22Rv1 (cell line): Measurements from ENCODE around the gene HIRA.

ENCODE experiments used
- ZFX ChIP-seq: fragments of 450-650 bp; IDR thresholded peaks from 2 replicates; pipeline ENCODE4 v1.6.1; 2017; ENCODE audit warnings: antibody characterized with exemption, borderline replicate concordance
- TF ChIP-seq, protein P1 (sequence below): fragments of 450-650 bp; IDR thresholded peaks from 2 replicates; pipeline ENCODE4 v1.5.1; 2017; ENCODE audit warnings: mild to moderate bottlenecking

DNA sequence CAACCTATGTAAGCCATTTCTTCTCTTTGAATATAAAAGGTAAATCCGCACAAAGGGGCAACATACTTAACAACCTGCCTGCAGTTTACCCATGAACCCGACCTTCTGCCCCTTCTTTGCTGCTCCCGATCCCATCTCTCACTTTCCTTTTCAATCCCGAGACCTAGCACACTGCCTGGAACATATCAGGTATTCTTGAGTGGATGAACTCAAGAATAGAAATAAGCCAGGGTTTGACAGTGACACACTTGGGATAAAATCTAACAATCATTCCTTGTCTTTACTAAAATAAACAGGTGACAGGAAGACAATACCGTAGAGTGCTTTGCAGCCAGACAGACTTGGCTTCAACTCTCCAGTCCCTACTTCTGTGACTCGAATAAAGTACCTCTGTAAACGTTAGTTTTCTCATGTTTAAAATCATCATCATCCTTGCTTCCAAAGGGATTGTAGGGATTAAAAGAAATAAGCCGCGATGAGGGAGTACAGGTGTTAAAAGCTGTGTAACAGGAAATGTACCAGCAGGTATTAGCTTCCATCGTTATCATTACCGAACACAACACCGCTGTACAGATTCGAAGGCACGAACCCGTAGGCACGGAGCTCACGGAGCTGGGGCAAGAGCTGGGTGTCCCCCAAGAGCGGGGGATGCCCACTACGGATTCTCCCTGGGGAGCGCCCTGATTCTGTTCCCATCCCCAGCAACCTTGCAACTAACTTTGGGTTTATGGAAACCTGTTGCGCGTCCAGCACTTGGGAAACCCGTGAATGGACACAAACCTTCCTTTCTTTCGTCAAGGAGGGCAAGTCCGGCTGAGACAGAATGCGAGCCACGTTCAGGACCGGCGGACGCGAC is 46.7 kb upstream of the HIRA start:
- TF ChIP-seq, protein P1, sequence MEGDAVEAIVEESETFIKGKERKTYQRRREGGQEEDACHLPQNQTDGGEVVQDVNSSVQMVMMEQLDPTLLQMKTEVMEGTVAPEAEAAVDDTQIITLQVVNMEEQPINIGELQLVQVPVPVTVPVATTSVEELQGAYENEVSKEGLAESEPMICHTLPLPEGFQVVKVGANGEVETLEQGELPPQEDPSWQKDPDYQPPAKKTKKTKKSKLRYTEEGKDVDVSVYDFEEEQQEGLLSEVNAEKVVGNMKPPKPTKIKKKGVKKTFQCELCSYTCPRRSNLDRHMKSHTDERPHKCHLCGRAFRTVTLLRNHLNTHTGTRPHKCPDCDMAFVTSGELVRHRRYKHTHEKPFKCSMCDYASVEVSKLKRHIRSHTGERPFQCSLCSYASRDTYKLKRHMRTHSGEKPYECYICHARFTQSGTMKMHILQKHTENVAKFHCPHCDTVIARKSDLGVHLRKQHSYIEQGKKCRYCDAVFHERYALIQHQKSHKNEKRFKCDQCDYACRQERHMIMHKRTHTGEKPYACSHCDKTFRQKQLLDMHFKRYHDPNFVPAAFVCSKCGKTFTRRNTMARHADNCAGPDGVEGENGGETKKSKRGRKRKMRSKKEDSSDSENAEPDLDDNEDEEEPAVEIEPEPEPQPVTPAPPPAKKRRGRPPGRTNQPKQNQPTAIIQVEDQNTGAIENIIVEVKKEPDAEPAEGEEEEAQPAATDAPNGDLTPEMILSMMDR = no peak
- TF ChIP-seq ZFX = no peak
